Measurements from ENCODE around the gene INSR.
"Not testable (repeated sequence)": the region's sequence is repeated elsewhere in the genome, so short reads cannot be mapped to it uniquely, and the experiment has no call there.

Gene INSR

DNA sequence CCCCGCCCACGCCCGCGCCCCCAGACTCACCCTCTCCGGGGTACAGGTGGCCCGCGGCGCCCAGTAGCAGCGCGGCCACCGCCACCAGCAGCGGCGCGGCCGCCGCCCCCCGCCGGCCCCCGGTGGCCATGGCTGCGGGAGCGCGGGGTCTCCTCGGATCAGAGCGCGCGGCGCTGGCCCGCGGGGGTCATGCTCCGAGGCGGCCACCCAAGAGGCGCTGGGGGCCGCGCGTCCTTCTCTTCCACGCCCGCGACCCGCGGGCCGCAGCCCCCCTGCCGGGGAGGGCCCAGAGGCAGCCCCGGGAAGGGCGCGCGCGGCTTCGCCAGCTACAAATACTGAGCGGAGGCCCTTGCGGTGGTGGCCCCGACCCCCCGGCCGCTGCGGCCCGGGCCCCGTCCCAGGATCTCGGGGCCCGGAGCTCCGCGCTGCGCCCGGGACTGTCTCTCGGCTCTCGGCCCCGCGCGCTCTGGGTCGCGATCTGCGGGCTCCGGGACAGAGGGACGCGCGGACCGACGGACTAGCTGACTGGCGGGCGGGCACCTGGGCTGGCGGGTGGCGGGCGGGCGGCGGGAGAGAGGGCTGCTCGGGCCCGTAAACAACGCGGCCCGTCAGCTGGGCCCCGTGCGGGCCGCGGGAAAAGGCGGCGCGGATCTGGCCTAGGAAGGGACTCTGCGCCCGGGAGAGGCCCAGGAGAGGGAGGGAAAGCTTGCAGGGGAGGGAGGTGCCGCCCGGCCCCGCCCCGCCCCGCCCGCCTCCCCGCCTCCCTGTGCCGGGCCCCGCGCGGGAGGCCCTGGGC, at the start of gene INSR:
TSS of gene INSR (minus strand) at position 653 of the 796 bp plus-strand sequence. CDS start at position 130, 523 bp downstream.
- DNase-seq (ENCODE audit: low read depth in 2 of 3, low spot score in 1 of 3) = peak; percentile 52 to 63 (median 56)

DNA sequence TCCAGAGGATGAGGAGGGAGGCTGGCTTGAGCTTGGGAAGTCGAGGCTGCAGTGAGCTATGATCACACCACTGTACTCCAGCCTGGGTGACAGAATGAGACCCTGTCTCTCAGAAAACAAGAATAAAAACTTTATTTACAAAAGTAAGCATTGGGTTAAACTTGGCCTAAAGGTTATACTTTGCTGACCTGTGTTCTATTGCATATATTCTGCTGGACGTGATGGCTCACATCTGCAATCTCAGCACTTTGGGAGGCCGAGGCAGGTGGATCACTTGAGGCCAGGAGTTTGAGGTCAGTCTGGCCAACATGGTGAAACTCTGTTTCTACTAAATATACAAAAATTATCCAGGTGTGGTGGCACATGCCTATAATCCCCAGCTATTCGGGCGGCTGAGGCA, 47.9 kb upstream of the INSR start:
- DNase-seq (ENCODE audit: low read depth in 2 of 3, low spot score in 1 of 3) = no peak

DNA sequence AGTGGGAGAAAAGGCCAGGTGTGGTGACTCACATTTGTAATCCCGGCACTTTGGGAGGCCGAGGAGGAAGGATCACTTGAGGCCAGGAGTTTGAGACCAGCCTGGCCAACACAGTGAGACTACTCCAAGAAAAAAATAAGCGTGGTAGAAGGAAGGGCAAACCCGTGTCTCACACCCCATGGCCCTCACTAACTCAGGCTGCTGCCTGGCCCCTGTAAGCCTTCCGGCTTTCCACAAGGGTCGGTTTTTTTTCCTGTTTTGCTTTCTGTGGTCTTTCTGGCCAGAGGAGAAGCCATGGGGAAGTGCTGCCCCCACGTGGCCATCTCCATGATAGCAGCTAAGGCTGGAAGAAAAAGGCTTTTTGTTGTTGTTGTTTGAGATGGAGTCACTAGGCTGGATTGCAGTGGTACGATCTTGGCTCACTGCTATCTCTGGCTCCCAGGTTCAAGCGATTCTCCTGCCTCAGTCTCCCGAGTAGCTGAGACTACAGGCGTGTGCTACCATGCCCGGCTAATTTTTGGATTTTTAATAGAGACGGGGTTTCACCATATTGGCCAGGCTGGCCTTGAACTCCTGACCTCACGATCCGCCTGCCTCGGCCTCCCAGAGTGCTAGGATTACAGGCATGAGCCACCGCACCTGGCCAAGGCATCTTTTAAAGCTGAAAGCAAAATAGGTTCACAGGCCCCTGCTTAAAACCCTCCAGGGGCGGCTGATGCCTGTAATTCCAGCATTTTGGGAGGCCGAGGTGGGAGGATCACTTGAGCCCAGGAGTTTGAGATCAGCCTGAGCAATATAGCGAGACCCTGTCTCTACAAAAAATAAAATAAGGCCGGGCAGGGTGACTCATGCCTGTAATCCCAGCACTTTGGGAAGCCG, 47.0 kb upstream of the INSR start:
- peak; percentile 74 to 95 (median 77) for DNase-seq (ENCODE audit: low read depth in 2 of 3, low spot score in 1 of 3)

DNA sequence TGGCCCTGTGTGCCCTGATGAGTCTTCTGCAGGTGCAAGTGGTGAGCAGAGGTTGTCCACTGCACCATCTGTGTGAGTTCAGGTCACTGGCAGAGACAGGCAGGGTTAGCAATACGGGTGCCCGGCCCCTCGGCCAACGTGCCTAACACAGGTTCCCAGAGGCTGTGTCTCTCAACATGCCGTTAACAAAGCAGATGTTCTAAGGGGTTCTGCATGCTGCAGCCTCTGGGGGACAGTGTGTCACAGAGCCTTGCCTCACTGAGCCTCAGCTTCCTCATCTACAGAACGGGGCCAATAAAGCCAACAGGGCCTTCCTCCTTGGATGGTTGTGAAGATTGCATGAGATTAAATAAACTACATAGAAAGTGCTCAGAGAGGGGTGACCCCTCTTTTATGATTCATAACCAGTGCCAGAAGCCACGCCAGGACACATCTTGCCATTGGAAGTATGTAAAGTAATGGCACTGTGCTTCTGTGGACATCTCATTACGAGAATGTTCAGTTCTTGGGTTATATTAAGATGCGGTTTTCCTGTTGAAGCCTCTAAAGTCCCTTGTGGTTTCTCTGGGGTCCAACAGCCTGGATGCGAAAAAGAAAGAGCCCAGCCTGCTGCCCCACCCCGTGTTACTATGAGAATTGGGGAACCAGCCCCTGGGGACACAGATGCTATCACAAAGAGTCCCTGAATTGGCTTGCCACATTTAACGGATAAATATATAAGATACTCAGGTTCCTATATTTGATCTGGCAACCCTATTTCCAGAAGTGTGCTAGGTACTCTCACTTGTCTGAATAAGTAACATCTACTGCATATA, 43.4 kb upstream of the INSR start:
- DNase-seq (ENCODE audit: low read depth in 2 of 3, low spot score in 1 of 3) = no peak

DNA sequence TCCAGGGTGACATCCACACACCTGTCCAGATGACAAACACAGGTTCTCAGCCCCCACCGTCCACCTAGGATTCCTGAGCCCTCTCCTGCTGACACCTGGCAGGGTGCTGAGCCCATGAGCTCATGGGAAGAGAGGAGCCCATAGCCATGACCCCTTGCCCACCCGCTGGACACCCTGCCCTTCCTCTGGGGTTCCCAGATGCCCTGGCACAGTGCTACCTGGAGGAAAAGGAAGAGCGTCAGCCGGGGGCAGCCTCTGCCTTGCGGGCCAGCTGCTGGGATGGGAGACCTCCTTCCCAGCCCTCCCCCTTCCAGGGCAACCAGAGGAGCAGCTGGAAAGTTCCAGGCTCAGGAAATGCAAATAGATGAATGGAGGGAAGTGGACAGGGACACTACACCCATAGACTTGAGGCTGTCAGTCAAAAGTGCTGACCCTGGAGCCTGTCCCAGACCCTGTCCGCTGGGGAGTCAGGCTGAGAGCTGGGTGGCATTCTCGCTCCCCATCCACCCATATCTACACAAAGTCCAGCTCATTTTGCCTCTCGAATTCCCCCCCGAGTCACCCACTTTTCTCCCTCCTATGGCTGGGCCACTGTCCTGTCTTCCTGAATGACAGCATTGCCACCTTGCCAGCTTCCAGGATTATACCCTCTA, 42.2 kb upstream of the INSR start:
- DNase-seq (ENCODE audit: low read depth in 2 of 3, low spot score in 1 of 3) = no peak

DNA sequence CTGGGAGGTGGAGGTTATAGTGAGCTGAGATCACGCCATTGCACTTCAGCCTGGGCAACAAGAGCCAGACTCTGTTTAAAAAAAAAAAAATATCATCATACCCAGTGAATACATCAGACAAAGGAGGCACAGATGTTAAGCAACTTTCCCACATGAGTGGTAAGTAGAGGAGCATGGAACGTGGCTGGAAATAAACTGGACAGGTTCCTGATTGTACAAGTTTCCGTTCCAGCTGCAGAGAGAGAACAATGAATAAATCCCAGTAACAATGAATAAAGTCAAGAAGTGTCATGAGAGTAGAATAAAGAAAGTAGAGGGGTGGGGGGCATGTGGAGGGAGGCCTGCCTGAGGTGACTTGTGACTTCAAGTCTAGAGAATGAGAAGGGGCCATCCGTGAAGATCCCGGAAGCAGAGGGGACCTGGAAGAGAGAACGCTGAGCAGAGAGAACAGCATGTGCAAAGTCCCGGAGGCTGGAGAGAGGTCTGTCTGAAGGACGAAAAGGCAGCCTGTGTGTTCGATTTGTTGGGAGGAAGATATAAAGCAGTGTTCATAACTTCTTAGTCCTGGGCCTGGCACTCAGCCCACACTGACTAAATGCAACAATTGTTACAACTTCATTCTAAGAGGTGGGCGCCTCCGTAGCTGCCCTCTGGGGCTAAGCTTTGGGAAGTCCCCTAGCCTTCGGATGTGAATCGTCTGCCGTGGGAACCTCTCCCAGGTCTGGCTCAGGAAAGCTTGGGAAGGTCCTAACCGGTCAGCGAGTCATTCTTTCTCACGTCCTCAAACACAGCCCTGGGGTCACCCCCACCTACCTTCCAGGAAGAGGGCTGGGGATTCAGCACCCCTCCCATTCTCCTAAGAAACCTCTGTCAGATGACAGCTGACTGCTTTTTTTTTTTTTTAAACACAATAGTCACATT, 39.2 kb upstream of the INSR start:
- DNase-seq (ENCODE audit: low read depth in 2 of 3, low spot score in 1 of 3) = no peak

DNA sequence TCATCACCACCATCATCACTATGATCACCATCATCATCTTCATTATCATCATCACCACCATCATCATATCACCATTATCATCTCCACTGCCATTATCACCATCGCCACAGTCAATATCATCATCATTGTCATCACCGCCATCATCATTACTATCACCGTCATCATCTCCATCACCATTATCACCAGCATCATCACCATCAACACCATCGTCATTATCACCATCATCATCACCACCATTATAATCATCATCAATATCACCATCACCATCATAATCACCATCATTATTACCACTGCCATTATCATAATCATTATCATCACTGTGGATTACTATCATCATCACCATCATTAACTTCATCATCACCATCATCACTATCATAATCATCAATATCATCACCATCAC, 37.2 kb upstream of the INSR start:
- DNase-seq (ENCODE audit: low read depth in 2 of 3, low spot score in 1 of 3) = no peak

DNA sequence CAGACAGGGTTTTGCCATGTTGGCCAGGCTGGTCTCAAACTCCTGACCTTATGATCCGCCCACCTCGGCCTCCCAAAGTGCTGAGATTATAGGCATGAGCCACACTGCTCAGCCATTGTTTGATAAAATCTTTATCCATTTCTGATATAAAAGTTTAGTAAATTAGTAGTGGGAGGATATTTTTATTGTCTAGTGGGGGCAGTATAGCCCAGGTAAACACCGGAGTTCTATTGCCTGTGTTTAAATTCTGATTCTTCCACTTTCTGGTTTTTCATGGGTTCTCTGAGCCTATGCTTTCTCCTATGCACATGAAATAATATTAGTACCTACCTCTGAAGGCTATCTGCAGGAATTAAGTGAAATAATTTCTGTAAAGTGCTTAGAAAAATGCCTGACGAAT, 34.4 kb upstream of the INSR start:
- no peak for DNase-seq (ENCODE audit: low read depth in 2 of 3, low spot score in 1 of 3)

DNA sequence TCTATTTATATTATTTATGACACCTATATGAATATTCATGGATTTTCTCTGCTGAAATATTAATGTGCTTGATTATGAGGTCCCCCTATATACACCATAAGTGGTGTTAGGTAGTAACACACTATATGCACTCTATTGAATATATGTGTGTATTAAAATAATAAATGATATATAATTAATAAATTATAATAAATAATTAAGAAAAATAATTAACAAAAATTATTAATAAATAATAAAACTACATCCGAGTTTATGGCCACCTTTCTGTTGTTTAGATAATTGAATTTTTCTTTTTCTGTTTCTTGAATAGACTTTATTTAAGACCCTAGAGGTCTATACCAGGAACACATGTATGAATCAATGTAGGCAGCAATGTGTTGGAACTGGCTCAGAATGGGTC, 33.6 kb upstream of the INSR start:
- DNase-seq (ENCODE audit: low read depth in 2 of 3, low spot score in 1 of 3) = no peak

DNA sequence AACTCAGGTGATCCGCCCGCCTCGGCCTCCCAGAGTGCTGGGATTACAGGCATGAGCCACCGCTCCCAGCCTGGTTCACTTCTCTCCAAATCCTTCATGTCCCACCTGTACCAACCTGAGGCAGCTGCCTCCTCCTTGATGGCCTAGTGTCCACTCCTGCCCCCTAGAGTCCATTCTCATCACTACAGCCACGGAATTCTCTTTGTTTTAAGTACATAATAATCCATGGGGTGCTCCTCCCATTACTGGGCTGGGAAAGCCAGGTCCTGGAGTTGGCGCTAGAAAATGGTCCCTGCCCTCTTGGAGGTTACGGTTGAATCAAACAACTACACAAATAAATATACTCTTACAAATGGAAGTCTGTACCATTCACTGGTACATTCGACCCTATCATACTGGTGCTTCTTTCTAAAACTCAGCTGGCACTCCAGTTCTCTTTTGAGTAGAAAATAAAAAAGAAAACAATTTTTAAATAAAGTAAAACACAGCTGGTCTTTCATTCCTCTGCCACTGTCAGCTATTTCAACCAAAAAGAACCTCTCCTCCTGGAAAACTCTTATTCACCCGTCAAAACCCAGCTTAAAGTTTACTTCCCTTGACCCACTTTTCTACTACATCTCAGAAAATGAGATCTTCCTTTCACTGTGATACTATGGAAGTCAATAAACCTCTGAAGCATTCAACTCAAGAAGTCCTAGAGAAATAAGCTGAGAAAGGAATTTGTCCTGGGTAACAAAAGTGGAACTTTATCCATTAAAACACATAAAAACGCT, 32.1 kb upstream of the INSR start:
- no peak for DNase-seq (ENCODE audit: low read depth in 2 of 3, low spot score in 1 of 3)

DNA sequence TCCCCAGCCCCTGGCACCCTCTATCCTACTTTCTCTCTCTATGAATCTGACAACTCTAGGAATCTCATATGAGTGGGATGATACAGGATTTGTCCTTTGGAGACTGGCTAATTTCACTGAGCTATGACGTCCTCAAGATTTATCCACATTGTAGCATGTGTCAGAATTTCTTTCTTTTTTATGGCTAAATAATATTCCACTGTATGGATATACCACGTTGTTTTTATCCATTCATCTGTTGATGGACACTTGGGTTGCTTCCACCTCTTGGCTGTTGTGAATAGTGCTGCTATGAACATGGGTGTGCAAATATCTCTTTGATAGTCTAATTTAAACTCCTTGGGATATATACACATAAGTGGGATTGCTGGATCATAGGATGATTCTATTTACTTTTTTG, 24.0 kb upstream of the INSR start:
- no peak for DNase-seq (ENCODE audit: low read depth in 2 of 3, low spot score in 1 of 3)

DNA sequence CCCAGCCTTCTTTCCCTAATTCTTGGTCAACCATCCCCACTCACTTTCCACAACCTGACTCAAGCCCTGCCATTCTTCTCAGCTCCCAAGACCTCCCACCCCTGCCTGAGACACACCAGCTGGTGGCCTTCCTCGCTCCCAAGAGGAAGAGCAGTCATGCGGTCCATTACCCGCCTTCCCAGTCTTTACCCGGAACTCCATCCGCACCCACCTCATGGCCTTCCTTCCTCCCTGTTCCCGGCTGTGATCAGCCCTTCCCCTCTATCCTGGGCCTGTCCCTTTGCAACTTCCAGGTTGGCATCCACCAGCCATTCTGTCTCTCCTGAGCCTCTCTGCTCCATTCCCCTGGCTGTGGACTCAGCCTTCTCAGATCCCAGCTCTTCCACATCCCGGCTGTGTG, 18.6 kb upstream of the INSR start:
- DNase-seq (ENCODE audit: low read depth in 2 of 3, low spot score in 1 of 3) = no peak

DNA sequence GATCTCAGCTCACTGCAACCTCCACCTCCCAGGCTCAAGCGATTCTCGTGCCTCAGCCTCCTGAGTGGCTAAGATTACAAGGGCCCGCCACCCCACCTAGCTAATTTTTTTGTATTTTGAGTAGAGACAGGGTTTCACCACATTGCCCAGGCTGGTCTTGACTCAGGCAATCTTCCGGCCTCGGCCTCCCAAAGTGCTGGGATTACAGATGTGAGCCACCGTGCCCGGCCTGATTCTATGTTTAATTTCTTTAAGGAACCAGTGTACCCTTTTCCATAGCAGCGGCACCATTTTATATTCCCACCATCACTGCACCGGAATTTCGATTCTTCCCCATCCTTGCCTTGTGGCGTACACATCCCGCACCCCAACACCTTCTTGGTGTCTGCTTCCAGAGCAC, 17.7 kb upstream of the INSR start:
- no peak for DNase-seq (ENCODE audit: low read depth in 2 of 3, low spot score in 1 of 3)

DNA sequence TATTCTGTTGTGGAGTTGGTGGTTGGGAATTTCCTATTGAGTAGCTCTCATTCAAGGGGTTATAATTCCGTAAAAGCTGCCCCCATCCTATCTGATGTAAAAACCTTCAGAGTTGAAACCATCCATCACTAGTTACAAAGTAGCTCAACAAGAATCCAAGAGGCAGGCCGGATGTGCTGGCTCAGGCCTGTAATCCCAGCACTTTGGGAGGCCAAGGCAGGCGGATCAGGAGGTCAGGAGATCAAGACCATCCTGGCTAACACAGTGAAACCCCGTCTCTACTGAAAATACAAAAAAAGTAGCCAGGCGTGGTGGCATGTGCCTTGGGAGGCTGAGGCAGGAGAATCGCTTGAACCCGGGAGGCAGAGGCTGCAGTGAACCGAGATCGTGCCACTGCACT, 14.1 kb upstream of the INSR start:
- not testable (repeated sequence) for DNase-seq (ENCODE audit: low read depth in 2 of 3, low spot score in 1 of 3)

DNA sequence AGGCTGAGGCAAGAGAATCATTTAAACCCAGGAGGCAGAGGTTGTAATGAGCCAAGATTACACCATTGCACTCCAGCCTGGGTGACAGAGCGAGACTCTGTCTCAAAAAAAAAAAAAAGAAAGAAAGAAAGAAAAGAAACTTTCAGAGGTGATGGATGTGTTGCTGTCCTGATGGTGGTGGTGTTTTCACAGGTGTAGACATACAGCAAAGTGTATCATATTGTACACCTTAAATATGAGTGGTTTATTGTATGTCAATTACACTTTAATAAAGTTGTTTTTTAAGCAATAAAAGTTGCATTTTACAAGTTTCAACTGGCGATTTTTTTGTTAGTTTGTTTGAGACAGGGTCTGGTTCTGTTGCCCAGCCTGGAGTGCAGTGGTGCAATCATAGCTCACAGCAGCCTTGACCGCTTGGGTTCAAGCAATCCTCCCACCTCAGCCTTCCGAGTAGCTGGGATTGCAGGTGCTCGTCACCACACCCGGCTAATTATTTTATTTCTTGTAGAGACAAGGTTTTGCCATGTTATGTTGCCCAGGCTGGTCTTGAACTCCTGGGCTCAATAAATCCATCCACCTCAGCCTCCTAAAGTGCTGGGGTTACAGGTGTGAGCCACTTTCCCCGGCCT, 13.5 kb upstream of the INSR start:
- no peak for DNase-seq (ENCODE audit: low read depth in 2 of 3, low spot score in 1 of 3)

DNA sequence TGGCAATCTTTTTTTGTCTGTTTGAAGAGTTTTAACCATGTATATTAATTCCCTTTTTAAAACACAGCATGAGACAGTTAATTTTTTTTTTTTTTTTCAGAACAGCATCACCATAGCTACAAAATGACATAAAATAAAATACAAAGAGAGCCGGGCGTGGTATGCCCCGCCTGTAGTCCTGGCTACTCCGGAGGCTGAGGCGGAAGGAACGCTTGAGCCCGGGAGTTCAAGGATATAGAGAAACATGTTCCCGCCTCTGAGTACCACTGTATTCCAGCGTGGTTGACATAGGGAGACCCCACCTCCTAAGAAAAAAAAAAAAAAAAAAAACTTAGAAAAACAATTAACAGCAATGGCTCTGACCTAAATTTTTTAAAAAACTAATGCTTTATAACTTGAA, 10.0 kb upstream of the INSR start:
- no peak for DNase-seq (ENCODE audit: low read depth in 2 of 3, low spot score in 1 of 3)

DNA sequence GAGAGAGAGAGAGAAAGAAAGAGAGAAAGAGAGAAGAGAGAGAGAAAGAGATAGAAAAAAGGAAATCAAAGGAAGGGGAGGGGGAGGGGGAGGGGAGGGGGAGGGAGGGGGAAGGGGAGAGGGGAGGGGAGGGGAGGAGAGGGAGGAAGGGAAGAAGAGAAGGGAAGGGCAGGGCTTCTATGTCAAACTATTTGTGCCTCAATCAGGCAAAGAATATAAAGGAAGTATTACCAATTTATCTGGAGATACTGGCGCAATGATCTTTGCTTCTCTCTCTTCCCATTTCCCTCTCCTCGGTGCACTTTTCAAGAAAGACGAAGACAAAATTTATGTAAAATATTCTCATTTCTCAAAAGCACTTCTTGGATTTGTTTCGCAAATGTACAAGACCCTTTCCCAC, 9.3 kb upstream of the INSR start:
- no peak for DNase-seq (ENCODE audit: low read depth in 2 of 3, low spot score in 1 of 3)

DNA sequence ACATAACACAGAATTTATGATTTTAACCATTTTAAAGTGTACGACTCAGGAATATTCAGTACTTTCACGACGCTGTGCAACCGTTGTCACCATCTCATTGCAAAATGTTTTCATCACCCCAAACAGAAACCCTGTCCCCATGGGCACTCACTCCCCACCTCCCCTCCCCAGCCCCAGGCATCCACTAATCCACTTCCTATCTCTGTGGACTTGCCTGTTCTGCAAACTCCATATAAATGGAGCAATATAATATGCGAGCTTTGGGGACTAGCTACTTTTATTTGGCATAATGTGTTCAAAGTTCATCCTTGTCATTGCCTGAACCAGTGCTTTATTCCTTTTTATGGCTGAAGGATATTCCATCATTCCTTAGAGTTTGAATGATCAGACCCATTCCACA, 7.3 kb upstream of the INSR start:
- DNase-seq (ENCODE audit: low read depth in 2 of 3, low spot score in 1 of 3) = no peak

DNA sequence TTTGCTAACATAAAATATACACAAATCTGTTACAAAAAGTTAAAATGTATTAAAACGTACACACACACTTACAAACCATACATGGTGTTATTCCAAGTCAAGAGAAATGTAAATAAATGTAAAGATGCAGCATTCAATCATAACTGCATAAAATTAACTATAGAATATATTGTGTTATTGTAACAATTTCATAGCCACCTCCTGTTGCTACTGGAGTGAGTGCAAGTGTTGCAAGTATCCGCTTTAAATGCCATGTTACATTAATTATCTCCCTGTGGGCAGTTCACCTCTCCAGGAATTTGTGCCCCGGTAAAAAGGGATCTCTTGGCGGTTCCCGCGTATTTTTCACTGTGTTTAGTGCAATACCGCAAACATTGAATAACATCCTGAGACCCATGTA, 3.5 kb upstream of the INSR start:
- no peak for DNase-seq (ENCODE audit: low read depth in 2 of 3, low spot score in 1 of 3)
